MM.1S (cell line): ENCODE measurements around the gene AK9.

ENCODE experiments used
- EZH2 ChIP-seq: fragments of 300-600 bp; sonication (generic); optimal IDR thresholded peaks from 2 replicates; pipeline ENCODE3; 2017; ENCODE audit warnings: low read depth, mild to moderate bottlenecking, antibody characterized with exemption, low read length, mixed read lengths
- TF ChIP-seq, protein P1 (sequence below): fragments of 300-600 bp; sonication (generic); IDR thresholded peaks from 2 replicates; pipeline ENCODE4 v1.5.1; 2016; ENCODE audit warnings: antibody characterized with exemption, low read length, mixed read lengths

DNA sequence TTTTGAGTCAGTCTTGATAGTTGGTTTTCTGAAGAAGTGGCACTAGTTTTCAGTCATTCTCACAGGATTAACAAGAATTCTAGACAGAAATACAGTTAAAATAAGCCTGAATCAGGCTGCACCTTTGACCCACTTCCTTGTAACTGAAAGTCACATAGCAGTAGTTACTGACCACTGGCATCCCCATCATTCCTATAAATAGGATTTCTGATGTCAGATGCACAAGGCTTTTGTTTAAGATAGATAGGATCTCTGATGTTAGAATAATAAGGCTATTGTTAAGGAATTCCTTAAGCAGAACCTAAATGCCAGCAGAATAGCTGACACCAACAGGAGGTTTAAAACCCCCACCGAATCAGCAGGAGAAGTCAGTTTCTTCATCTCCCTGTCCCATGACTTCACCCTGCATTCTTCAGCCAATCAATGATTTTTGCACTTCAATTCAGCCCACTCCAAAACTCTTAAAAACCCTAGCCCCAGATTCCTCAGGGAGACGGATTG lies 177.4 kb downstream of the AK9 start:
- TF ChIP-seq, protein P1, sequence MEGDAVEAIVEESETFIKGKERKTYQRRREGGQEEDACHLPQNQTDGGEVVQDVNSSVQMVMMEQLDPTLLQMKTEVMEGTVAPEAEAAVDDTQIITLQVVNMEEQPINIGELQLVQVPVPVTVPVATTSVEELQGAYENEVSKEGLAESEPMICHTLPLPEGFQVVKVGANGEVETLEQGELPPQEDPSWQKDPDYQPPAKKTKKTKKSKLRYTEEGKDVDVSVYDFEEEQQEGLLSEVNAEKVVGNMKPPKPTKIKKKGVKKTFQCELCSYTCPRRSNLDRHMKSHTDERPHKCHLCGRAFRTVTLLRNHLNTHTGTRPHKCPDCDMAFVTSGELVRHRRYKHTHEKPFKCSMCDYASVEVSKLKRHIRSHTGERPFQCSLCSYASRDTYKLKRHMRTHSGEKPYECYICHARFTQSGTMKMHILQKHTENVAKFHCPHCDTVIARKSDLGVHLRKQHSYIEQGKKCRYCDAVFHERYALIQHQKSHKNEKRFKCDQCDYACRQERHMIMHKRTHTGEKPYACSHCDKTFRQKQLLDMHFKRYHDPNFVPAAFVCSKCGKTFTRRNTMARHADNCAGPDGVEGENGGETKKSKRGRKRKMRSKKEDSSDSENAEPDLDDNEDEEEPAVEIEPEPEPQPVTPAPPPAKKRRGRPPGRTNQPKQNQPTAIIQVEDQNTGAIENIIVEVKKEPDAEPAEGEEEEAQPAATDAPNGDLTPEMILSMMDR: no peak
- TF ChIP-seq EZH2: no peak
